Activated CD4-positive, alpha-beta T cell treated with anti-CD3 and anti-CD28 coated beads, Interleukin-2, amount 50 U/mL, for 24 hours (primary cell): ENCODE measurements around the gene CLCN4.

Experiments used
- DNase-seq, 2 donors: peaks; one replicate each; pipeline ENCODE4 v3.0.0-alpha.2; 2020; ENCODE audit warnings: low read depth in 1 of 2, low spot score in 1 of 2

CLCN4 gene

DNA sequence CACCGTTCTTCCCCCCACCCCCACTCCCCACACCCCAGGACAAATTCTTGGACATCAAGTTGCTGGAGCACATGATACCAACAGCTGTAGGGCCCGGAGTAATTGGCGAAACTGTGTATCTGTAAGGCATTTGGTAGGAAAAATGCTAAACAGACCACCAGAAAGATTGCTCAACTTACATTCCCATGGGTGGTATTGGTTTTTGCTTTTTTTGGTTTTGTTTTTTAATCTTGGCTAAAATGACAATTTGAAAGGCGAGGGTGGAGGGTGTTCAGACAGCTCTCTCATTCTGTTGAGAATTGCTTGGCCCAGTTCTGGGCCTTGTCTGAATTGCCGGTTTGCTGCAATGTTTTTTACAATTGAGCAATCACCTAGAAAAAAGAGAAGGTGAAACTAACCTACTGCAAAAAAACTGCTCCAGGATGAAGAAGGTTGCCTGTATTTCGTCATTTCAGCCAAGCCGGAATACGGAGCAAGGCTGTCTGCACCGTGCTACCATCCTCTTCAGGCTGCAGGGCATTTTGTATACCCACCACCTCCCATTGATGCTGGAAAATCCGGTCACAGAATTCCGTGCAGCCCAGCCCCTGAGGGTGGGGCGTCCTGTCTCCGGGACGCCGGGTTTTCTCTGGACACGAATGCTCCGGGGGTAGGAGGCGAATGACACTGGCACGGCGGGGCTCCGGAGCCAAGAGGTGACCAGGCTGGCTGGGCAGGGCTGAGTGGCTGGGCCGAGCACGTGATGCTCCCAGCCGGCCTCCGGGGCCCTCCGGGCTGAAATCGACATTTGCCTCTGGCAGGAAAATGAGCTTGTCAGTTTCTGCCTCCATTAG is at the start of gene CLCN4:
TSS of gene CLCN4 (plus strand) at position 777 of the 833 bp plus-strand sequence. CDS start 28,058 bp downstream, outside the sequence.
- no peak for DNase-seq

DNA sequence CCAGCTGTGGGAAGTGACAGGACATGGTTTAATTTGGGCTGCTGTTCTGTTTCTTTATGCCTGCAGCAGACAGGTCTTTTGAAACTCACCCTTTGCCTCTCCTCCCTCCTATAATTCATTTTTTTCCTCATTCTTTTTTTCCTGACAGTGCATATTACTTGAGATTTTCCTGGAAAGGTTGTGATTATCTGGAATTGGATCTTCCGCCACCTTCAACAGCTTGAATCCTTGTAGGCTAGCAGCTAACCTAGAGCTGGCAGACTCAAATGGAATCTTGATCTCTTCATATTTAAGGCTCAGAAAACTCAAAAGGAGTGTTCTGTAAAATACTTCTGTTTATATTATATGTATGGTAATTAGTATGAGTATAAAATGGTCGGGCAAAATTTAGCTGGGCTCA is 49.3 kb upstream of the CLCN4 start:
- no peak for DNase-seq

DNA sequence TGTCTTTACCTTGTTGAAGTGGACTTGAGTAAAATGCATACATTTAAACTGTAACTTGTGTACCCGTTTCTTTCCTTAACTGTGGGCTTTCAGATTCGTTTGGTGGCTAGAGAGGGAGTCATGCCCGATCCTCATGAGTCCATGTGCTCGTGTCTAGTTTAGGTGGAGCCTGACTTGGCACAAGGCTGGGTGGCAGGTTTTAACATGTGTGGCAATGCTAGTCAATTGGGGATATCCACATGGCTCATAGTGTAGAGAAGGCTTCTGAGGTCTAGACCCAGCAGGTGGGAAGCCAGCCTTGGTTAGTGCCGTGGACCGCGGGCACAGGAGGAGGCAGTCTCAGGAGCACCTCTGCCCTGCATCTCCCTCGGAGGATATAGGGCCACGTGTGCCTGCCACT is 48.5 kb upstream of the CLCN4 start:
- no peak for DNase-seq

DNA sequence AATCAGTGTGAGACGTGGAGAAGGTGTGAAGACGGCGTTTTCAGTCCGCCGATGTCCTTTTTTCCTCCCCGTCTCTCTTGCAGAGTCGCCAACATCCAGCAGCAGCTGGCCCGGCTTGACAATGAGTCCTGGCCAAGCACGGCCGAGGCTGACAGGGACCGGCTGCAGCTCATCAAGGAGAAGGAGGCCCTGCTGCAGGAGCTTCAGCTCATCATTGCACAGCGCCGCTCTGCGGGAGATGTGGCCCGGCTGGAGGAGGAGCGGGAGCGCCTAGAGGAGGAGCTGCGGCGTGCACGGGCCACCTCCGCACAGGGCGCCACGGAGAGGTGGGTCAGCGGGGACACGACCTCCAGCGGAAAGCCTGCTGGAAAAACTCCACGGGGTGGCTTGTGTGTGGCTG is 47.1 kb upstream of the CLCN4 start:
- no peak for DNase-seq

DNA sequence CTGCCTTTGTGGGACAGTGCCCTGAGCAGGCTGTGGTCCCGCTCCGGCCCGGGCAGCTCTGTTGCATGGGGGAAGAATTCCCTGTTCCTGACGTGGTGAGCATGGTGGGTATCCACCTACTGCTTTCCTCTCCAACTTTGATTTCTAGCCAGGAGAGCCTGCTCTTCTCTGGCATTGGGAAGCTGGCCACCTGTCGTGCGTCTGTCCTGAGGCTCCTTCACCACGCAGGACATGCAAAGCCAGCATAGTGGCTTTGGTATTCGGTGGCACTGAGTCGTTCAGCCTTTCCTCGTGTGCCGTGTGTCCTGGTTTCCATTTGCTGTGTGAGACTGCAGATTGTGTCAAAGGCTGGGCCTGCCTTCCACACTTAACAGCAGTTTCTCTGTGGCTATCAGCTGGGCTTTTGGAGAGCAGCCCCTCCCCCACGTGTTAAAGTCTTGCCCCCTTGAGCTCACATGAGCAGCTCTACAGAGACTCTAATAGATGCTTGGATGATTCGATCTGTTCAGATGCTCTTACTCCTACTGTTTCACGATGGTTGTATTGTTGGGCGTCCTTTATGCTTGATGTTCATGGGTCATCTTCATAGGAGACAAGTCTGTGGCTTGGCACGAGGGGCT is 46.3 kb upstream of the CLCN4 start:
- no peak for DNase-seq

DNA sequence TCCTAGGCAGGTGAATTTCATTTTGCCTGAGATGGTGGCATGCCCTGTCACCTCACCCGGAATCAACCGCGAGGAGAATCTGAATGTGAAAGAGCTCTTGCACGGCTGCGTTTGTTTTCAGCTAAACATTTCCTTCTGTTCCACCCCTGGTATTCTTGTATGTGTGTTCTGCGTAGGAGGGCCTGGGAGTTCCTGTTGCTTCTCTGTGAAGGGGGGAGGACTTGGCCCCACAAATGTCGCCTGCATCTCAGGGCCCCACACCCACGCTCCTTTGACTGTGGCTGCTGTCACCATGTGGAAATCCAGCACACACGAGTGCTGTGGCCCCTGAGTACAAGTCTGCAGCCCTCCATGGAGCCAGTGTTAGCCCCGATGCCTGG is 45.8 kb upstream of the CLCN4 start:
- peak; percentile 39 to 51 for DNase-seq

DNA sequence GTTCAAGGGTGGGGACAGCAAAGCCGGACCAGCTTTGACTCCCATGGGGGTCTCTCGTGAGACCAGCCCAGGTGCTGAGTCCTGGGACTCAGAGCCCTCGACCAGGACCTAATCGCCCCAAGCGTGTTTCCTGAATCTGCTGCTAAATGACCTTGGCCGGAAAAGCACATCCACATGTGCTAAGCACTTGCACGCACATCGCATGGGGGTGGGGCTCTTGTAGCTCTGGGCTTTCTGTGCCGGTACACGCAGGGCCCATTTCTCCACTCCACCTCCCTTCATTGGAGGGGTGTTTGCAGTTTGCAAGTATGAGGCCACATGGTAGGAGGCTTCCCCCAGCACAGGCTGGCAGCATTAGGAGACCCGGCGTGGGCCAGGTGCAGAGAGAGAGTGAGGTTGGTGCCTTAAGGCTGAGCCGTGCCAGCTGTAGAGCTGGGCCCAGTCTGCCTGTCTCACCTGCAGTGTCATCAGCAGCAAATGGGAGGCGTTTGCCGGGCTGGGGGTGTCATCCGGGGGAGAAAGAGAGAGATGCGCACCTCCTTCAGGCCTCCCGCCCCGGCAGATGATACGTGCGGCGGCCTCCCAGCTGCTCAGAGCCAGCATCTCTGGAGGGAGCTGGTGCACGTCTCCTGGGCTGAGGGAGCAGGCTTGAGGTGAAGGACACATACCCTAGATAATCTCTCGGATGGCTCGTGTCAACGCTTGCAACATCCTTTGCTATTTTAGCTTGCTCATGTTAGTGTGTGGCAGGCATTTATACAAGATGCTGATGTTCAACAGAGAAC is 45.2 kb upstream of the CLCN4 start:
- DNase-seq = peak; percentile 22 to 27

DNA sequence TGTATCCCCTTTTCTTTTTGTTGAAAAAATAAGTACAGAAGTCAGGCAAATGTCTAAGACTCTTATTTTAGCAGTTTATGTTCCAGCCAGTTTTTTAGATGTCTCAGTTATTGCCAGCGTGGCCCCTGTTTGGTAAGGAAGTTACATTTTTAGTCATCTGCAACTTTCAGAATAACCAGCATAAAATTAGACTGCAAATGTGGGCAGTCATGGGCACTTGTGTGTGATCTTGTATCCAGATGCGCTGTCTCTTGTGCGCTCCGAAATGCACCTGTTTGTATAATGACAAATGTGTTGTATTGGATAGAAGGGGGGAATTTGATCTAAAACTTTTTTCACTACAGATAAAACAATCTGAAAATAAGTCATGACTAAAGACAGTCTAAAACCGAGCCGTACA is 44.3 kb upstream of the CLCN4 start:
- DNase-seq = no peak

DNA sequence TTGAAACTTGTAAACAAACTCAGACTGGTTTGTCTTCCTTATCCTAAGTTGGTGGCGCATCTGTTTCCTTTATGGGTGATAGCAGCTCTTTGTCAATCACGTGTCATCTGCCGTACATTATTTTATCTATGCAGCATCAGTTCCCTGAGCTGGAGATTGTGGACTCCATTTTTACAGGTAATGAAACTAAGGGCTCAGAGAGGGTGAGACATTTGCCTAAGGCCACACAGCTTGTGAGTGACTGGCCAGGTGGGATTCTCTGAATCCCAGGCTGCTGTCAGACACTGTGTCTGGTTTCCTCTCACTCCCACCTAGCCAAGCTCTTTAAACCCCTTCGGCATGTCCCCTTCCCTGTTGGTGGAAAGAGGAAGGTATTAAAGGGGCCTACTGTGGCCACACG is 41.7 kb upstream of the CLCN4 start:
- DNase-seq = no peak

DNA sequence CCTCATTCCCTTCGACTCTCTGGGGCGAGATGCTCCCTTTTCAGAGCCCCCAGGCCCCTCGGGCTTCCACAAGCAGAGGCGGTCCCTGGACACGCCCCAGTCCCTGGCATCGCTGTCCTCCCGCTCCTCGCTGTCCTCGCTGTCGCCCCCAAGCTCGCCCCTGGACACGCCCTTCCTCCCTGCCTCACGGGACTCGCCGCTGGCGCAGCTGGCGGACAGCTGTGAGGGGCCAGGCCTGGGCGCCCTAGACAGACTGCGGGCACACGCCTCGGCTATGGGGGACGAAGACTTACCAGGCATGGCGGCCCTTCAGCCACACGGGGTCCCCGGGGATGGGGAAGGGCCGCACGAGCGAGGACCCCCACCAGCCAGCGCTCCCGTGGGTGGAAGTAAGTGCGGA is 39.5 kb upstream of the CLCN4 start:
- no peak for DNase-seq

DNA sequence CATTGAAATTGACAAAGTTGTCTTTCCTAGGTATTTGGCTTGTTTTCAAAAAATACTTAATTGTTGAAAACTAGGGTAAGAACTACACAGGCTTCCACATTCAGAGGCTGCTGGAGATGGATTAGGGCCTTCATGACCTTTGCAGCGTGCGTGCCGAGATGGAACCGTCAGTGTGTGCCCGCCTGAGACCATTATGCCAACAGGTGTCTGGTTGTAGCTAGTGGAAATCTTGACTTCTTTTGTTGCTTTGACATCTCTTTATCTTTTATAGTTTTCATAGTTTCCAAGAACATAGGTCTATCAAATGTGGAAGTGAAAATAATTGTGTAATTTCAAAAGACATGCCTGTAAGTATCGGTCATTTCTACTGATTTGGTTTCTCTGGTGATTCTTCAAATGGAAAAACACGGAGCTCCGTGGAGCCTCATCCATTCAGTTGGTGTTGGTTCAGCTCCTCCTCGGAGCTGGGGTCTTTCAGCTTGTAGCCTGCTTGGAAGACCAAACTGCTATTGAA is 38.9 kb upstream of the CLCN4 start:
- DNase-seq = no peak

DNA sequence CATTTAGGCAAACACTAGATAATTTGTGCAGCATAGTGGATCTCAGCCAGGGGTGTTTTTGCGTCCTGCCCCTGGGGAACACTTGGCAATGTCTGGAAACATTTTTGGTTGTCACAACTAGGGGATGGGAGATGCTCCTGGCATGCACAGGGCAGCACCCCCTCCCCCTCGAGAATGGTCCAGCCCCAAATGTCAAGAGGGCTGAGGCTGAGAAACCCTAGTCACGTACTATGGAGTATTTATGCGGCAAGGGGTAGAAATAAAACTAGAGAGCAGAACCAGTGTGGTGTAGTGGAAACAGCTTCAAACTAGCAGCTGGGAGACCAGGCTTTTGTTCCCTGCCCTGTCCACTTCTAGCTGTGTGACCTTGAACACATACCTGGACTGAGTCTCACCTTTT is 38.2 kb upstream of the CLCN4 start:
- DNase-seq = no peak

DNA sequence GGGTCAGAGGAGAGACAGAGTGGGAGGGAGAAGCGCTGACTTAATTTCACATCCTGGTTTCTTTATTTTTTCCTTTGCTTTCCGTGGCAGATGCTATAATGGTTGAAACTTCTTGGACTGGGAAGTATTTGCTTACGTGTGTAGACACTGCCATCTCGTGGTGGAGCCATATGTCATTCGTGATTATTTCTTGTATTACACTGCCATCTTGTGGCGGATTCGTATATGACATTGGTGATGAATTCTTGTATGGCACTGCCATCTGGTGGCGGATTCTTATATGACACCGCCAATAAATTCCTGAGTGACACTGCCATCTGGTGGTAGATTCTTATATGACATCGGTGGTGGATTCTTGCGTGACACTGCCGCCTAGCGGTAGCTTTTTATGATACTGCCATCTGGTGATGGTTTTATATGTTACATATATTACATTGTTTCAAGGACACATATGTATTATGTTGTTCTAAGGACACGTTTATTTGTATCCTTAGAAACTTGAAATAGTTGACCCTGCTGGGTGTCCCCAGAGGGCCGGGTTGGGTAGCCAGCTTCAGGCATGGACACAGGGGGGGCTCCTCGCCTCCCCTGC is 37.3 kb upstream of the CLCN4 start:
- DNase-seq = peak; percentile 49 to 78

DNA sequence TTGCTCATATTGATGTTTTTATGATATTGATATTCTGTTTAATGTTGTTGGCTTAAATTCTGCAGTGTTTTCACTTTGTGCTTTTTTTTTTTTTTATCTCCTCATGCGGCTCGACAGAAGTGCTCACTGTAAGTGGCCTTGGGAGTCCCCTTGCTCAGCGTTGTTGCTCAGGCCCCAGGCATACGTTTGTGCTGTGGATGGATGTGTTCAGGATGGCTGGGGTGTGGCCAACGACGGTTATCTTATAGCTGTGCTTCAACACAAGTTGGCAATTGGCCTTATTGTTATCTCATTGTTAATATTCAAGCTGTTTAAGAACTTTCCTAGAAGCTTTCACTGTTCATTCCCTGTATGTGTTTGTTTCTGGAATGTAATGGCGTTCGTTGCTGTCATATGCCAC is 36.4 kb upstream of the CLCN4 start:
- no peak for DNase-seq

DNA sequence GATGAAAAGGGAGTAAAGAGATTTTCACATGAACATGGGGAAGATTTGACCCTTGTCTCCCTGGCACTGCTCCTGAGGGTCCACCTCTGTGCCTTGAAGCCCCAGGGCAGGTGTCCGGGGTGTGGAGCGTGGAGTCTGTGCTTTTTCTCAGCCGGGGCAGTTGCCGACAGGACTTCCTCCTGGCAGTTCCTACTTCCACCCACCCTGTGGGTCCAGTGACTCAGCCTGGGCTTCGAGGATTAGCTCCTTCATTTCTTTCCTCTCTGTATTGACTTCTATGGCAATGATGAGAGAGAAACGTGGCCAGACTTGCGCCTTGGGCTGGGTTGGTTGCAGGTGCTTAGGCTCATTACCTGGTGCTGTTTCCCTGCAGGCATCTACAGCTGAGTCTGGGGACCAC is 35.9 kb upstream of the CLCN4 start:
- no peak for DNase-seq

DNA sequence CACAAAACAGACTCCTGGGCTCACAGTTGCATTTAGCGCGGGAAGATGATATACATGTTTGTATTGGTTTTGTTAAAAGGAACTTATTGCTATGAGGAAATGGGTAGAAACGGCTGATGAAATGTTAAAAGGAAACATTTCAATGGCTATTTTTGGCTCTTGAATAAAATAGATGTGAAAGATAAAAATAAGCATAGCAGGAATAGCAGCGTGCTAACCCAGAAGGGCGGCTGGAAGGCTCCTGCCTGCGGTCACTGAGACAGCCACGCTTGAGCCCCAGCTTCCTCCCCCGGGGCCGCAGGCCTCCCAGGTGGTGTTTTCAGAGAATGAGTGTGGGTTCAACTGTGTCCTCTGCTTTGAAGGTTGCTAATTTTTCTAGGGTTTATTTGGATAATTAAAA is 35.0 kb upstream of the CLCN4 start:
- DNase-seq = no peak

DNA sequence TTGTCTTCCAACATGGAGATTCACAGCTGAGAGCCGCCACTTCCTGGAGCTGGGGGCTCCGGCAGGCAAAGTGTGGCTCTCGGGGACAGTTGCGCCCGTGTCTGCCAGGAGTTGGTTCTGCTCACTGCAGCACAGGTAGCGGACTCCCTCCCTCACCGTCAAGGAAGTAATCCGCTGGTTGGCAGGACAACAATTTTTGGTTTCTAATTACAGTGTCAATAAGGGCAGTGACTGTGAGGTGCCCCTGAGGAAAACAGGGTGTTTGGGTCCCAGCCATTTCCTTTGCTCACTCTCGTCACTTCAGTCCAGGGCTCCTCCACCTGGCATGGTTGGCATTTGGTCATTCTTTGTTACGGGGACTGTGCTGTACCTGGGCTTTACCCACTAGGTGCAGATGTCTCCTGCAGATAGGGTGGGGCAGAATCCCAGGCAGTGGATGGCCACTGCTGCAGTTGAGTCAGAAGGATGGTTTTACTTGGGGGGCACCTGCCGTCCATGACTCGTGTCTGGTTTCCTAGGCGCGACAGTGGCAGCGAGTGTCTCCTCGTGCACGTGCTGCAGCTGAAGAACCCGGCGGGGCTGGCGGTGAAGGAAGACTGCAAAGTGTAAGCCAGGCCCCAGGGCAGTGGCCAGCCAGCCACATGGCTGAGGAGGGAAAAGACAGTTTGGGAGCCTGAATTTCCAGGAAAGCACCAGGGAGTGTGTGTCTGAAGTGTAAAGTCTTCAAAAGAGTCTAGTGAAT is 32.1 kb upstream of the CLCN4 start:
- no peak for DNase-seq

DNA sequence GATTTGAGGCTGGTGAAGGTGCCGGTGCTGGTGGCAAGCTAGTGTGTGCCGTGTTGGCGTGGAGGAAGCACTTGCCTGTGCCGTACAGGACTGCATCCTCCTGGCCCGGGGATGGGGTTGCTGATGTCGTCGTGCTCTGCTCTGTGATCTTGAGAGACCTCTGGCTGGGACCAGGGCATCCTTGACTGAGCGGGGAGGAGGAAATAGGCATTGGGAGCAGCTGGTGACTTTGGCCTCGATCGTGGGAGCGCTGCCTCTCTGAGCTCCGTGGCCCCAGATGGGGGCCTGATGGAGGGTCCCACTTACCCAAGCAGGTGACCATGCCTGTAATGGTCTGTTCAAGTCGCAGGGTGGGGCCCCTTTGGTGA is 31.5 kb upstream of the CLCN4 start:
- DNase-seq = no peak

DNA sequence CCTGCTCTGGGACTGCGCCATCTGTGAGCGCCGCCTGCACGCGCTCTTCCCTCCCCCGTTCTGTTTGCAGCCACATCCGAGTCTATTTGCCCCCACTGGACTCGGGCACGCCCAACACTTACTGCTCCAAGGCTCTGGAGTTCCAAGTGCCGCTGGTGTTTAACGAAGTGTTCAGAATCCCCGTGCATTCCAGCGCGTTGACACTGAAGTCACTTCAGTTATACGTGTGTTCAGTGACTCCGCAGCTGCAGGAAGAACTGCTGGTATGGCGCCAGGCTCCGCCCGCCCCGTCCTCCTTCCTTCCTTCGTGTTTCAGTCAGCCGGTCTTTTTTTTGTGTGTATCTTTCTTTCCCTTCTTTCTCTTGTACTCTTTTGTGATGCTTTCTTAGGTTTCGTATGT is 30.7 kb upstream of the CLCN4 start:
- no peak for DNase-seq

DNA sequence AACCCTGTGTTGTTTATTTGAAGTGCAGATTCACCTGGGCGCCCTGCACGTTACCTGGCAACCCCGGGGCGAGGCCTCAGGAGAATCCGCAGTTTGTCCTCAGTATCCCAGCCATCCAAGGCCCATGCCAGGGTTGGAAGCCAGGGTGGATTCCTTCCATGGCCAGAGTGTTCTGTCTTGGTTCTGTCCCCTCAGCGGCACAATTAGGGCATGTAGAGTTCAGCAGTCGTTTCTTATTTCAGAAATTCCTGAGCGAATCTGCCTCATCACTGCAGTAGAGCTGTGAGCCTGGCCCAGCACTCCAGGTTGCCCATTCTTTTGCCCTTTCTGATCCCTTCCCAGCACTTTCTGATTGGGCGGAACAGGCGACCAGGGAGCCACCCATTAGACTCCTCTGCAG is 29.9 kb upstream of the CLCN4 start:
- DNase-seq = no peak

DNA sequence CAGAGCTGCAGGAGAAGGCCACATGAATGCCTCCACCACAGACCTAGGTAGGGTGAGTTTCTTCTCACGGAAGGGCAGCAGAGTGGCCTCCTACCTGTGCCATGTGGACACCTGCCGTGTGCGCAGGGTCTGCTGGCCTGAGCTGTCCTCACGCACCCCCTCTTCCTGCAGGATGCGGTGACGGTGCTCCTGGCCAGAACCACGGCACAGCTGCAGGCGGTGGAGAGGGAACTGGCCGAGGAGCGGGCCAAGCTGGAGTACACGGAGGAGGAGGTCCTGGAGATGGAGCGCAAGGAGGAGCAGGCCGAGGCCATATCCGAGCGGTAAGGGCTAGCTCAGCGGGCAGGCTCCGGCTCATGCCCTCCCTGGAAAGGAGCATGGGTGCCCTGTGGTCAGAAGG is 28.4 kb upstream of the CLCN4 start:
- no peak for DNase-seq
